ENCODE results near the gene XAGE5.

GRCh38 chrX:52824608-52825007 is 13.5 kb downstream of the XAGE5 start:
- TF ChIP-seq CTCF (conservative IDR thresholded peaks at IDR 0.05): no peak
- no peak for TF ChIP-seq EZH2 (IDR thresholded peaks at IDR 0.05; ENCODE audit: low read depth)

Measured in PC-9 (cell line).